ENCODE measurements around the gene KIAA1586.

KIAA1586 gene

GRCh38 chr6:57102976-57103375 is 56.5 kb downstream of the KIAA1586 start:
- TF ChIP-seq CTCF (IDR thresholded peaks at IDR 0.05; ENCODE audit: unreplicated experiment in 3 of 3): no peak
- Mint-ChIP-seq H3K9me3 (no peaks in the 10 kb centered on the region), H3K36me3 (ENCODE audit: low read depth) (peaks cover 83% of the 10 kb centered on the region), H3K4me1 (no peaks in the 10 kb centered on the region), H3K4me3 (no peak overlapping the region), H3K27ac (no peak overlapping the region), H3K27me3 (ENCODE audit: low read depth) (no peaks in the 10 kb centered on the region)

GRCh38 chr6:57104336-57104735 is 57.8 kb downstream of the KIAA1586 start:
- TF ChIP-seq CTCF (IDR thresholded peaks at IDR 0.05; ENCODE audit: unreplicated experiment in 3 of 3): no peak
- Mint-ChIP-seq H3K27me3 (ENCODE audit: low read depth) (no peaks in the 10 kb centered on the region), H3K4me1 (no peaks in the 10 kb centered on the region), H3K4me3 (no peak overlapping the region), H3K9me3 (no peaks in the 10 kb centered on the region), H3K36me3 (ENCODE audit: low read depth) (peaks cover 83% of the 10 kb centered on the region), H3K27ac (no peak overlapping the region)
